HEK293 (cell line): ENCODE results near the gene PPP2R1B.
A peak's percentile ranks its signal among the peaks of the same experiment; 100 is the strongest.

Experiments
- CTCF ChIP-seq: fragments of 450-650 bp; formaldehyde crosslinking; IDR thresholded peaks from 2 replicates; pipeline ENCODE4 v1.5.1; 2016; ENCODE audit warnings: missing biosample characterization, missing genetic modification characterization
- KLF17 ChIP-seq: fragments of 450-650 bp; formaldehyde crosslinking; IDR thresholded peaks from 2 replicates; pipeline ENCODE4 v1.5.1; 2016; ENCODE audit warnings: missing biosample characterization, missing genetic modification characterization
- KLF9 ChIP-seq: fragments of 450-650 bp; formaldehyde crosslinking; IDR thresholded peaks from 2 replicates; pipeline ENCODE4 v1.5.1; 2016; ENCODE audit warnings: missing biosample characterization, missing genetic modification characterization, low read depth
- PATZ1 ChIP-seq: fragments of 450-650 bp; formaldehyde crosslinking; IDR thresholded peaks from 2 replicates; pipeline ENCODE4 v1.5.1; 2016; ENCODE audit warnings: missing biosample characterization, missing genetic modification characterization
- PBX3 ChIP-seq: sonication (generic); formaldehyde crosslinking; IDR thresholded peaks from 2 replicates; pipeline ENCODE4 v1.8.1; 2022; ENCODE audit warnings: mild to moderate bottlenecking, moderate library complexity, missing genetic modification reagents
- PRDM1 ChIP-seq: fragments of 450-650 bp; formaldehyde crosslinking; IDR thresholded peaks from 2 replicates; pipeline ENCODE4; 2016; ENCODE audit warnings: missing biosample characterization, missing genetic modification characterization
- SP7 ChIP-seq: fragments of 450-650 bp; formaldehyde crosslinking; IDR thresholded peaks from 2 replicates; pipeline ENCODE4 v1.5.1; 2016; ENCODE audit warnings: missing biosample characterization, missing genetic modification characterization
- YY2 ChIP-seq: fragments of 450-650 bp; formaldehyde crosslinking; IDR thresholded peaks from 2 replicates; pipeline ENCODE4 v1.5.1; 2016; ENCODE audit warnings: missing biosample characterization, missing genetic modification characterization
- ZBTB11 ChIP-seq: fragments of 450-650 bp; formaldehyde crosslinking; conservative IDR thresholded peaks from 2 replicates; pipeline ENCODE4 v1.5.1; 2016; ENCODE audit warnings: low read depth, missing biosample characterization, missing genetic modification characterization
- ZBTB20 ChIP-seq: fragments of 450-650 bp; formaldehyde crosslinking; IDR thresholded peaks from 2 replicates; pipeline ENCODE4 v1.5.1; 2016; ENCODE audit warnings: missing biosample characterization, missing genetic modification characterization
- ZBTB44 ChIP-seq: fragments of 450-650 bp; IDR thresholded peaks from 2 replicates; pipeline ENCODE4 v1.5.1; 2018; ENCODE audit warnings: missing biosample characterization, mild to moderate bottlenecking, missing genetic modification characterization
- ZBTB7A ChIP-seq: fragments of 450-650 bp; formaldehyde crosslinking; IDR thresholded peaks from 2 replicates; pipeline ENCODE4 v1.5.1; 2016; ENCODE audit warnings: low read depth, missing biosample characterization, missing genetic modification characterization
- ZBTB8A ChIP-seq: fragments of 450-650 bp; formaldehyde crosslinking; IDR thresholded peaks from 2 replicates; pipeline ENCODE4 v1.5.1; 2016; ENCODE audit warnings: missing biosample characterization, missing genetic modification characterization
- ZFP37 ChIP-seq: fragments of 450-650 bp; formaldehyde crosslinking; IDR thresholded peaks from 2 replicates; pipeline ENCODE4 v1.5.1; 2016; ENCODE audit warnings: missing biosample characterization, missing genetic modification characterization
- ZIC2 ChIP-seq: fragments of 450-650 bp; formaldehyde crosslinking; IDR thresholded peaks from 2 replicates; pipeline ENCODE4 v1.5.1; 2016; ENCODE audit warnings: missing biosample characterization, missing genetic modification characterization
- ZNF335 ChIP-seq: fragments of 450-650 bp; formaldehyde crosslinking; conservative IDR thresholded peaks from 2 replicates; pipeline ENCODE4 v1.5.1; 2016; ENCODE audit warnings: missing biosample characterization, missing genetic modification characterization
- ZNF341 ChIP-seq: fragments of 450-650 bp; formaldehyde crosslinking; IDR thresholded peaks from 2 replicates; pipeline ENCODE4; 2016; ENCODE audit warnings: low read depth, missing biosample characterization, missing genetic modification characterization
- ZNF404 ChIP-seq: fragments of 450-650 bp; formaldehyde crosslinking; IDR thresholded peaks from 2 replicates; pipeline ENCODE4 v1.5.1; 2017; ENCODE audit warnings: missing biosample characterization, missing genetic modification characterization
- ZNF433 ChIP-seq: fragments of 450-650 bp; formaldehyde crosslinking; IDR thresholded peaks from 2 replicates; pipeline ENCODE4 v1.5.1; 2016; ENCODE audit warnings: missing biosample characterization, missing genetic modification characterization, low read depth
- ZNF449 ChIP-seq: fragments of 450-650 bp; formaldehyde crosslinking; IDR thresholded peaks from 2 replicates; pipeline ENCODE4 v1.5.1; 2017; ENCODE audit warnings: missing biosample characterization, mild to moderate bottlenecking, missing genetic modification characterization, moderate library complexity
- ZNF692 ChIP-seq: fragments of 450-650 bp; formaldehyde crosslinking; IDR thresholded peaks from 2 replicates; pipeline ENCODE4 v1.5.1; 2016; ENCODE audit warnings: missing biosample characterization, missing genetic modification characterization
- ZNF701 ChIP-seq: fragments of 450-650 bp; formaldehyde crosslinking; IDR thresholded peaks from 2 replicates; pipeline ENCODE4 v1.5.1; 2016; ENCODE audit warnings: missing biosample characterization, missing genetic modification characterization
- ZSCAN23 ChIP-seq: fragments of 450-650 bp; formaldehyde crosslinking; IDR thresholded peaks from 2 replicates; pipeline ENCODE4 v1.5.1; 2016; ENCODE audit warnings: missing biosample characterization, missing genetic modification characterization

Gene PPP2R1B

GRCh38 chr11:111765984-111766833 is at the start of gene PPP2R1B (continued):
- TF ChIP-seq ZNF701 (tag by site-specific recombination) = no peak
- no peak for TF ChIP-seq ZNF433 (tag by site-specific recombination)
- TF ChIP-seq ZNF335 = peak; percentile 69
- TF ChIP-seq ZBTB11 = peak; percentile 27; the same call in 1 of the 2 replicates
- TF ChIP-seq ZIC2 (tag by site-specific recombination) = peak; percentile 41
- no peak for TF ChIP-seq ZBTB7A
- TF ChIP-seq ZNF341 (tag by site-specific recombination) = 0 out of 2 replicates have a peak, but pooled peaks have one; percentile 7
- TF ChIP-seq ZBTB44 = no peak
- TF ChIP-seq YY2 (tag by site-specific recombination) = peak; percentile 39; the same call in 1 of the 2 replicates
- TF ChIP-seq ZBTB20 (tag by site-specific recombination) = peak; percentile 90
- peak; percentile 93 for TF ChIP-seq ZNF692 (tag by site-specific recombination)
- TF ChIP-seq ZNF449 = no peak
- TF ChIP-seq KLF17 = peak; percentile 47; the same call in 1 of the 2 replicates
- TF ChIP-seq ZBTB8A (tag by site-specific recombination) = peak; percentile 69
- TF ChIP-seq ZFP37 (tag by site-specific recombination) = 0 out of 2 replicates have a peak, but pooled peaks have one; percentile 16
- peak; percentile 61; the same call in 1 of the 2 replicates for TF ChIP-seq PBX3 (CRISPR knock-in tag)
- TF ChIP-seq CTCF (tag by site-specific recombination) = no peak
- TF ChIP-seq SP7 (tag by site-specific recombination) = no peak
- no peak for TF ChIP-seq ZSCAN23 (tag by site-specific recombination)
- TF ChIP-seq PRDM1 = peak; percentile 50
- TF ChIP-seq ZNF404 (tag by site-specific recombination) = no peak
- peak; percentile 37; the same call in 1 of the 2 replicates for TF ChIP-seq PATZ1
- TF ChIP-seq KLF9 = peak; percentile 67; the same call in 1 of the 2 replicates
